Activated CD4-positive, alpha-beta T cell treated with anti-CD3 and anti-CD28 coated beads, Interleukin-2, Interleukin-6, amounts not matched to agents 100 ng/mL and 50 ng/mL, durations not matched to agents 16 hours and 8 hours (primary cell): ENCODE measurements around the gene BASP1.
A peak's percentile ranks its signal among the peaks of the same experiment; 100 is the strongest.
"Not testable (repeated sequence)": the region's sequence is repeated elsewhere in the genome, so short reads cannot be mapped to it uniquely, and the experiment has no call there.

Source experiments
- DNase-seq: peaks from one replicate; pipeline ENCODE4 v3.0.0-alpha.2; 2020

Gene BASP1

DNA sequence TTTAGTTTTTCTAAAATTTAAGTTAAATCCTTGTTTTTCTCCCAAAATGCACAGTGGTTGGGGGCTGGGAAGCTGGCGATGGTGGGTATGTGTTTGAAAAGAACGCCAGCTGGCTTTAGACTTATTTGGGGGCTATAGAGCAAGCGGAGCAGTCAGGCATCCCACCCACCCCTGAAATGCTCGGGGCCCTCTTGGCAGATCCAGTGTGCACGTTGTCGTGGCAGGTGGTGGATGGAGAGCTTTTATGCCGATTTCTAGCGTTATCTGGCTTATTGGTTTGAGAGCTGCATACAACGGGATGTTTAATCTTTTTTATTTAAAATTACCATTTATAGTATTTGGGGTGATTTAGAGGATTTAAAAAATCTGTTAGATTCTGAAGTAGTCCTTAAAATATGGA, 8.1 kb downstream of the BASP1 start:
- DNase-seq, result no peak

DNA sequence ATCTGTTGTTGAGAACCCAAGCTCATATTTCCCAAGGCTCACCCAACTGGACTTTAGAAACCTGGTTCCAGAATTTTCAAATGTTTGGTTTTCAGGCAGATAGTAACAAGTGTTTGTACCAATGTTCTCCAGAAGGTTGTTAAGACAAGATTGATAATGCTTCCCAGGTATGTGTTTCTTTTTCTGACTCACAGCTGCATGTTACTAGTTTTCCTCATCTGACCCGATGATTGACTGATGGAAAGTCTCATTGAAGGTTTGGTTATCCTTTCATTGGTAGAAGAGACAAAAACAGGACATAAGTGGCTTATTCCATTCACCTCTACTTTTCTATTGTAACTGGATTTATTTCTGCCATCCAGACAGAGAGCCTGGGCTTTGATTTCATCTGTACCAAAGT, 10.4 kb downstream of the BASP1 start:
- no peak for DNase-seq

DNA sequence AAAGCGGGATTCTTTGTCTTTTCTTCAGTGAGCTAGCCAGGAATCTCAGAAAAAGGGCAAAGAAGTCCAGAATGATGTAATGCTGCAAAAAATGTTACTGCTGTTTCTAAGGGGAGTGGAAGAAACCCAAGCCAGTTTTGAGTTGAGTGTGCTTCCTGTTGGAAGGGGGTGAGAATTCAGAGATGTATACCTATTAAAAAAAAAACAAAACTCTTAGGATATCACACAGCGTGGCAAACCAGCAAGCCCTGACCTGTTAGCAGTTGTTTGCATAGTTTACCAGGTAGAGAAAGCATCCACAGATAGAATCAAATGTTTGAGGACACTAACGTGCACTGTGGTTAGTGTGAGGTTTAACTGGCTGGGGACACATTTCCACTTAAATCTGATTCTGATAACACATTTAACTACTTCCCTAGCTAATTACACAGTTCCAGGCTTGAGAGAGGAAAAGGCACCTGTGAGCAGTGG, 11.4 kb downstream of the BASP1 start:
- DNase-seq, result peak; percentile 19

DNA sequence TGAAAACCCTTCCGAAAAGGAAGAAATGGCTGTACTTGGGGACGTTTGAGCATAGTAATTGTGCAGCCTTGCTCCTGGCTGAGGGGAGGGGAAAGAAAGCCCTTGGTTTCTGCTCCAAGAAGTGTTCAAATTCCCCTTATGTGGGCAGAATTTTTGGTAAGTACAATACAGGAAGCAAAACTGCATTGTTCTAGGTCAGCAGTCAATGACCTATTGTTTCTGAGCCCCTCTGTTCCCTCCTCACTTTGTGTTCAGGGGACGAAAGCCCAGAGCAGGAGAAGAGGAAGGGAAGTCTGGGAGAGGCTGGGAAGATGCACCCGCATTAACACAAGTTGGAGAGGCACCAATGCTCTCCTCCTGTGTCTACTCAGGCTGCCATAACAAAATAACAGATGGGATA, 11.9 kb downstream of the BASP1 start:
- no peak for DNase-seq

DNA sequence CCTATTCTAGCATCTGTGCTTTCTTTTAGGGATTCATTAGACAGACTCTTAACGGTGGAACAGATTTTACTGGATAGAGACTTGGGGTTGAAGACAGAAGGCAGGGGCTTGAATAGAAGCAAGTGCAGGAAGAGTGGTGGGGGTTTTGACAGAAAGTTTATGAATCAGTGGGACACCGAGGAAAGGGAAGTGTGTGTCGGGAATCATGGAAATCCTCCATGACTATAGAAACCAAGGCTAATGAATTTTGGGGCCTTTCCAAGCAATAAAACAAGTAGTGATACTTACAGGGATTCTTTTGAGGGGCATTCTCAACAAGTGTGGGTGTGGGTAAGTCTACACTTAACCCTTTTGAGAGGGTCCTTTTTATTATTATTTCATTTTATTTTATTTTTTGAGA, 12.8 kb downstream of the BASP1 start:
- no peak for DNase-seq

DNA sequence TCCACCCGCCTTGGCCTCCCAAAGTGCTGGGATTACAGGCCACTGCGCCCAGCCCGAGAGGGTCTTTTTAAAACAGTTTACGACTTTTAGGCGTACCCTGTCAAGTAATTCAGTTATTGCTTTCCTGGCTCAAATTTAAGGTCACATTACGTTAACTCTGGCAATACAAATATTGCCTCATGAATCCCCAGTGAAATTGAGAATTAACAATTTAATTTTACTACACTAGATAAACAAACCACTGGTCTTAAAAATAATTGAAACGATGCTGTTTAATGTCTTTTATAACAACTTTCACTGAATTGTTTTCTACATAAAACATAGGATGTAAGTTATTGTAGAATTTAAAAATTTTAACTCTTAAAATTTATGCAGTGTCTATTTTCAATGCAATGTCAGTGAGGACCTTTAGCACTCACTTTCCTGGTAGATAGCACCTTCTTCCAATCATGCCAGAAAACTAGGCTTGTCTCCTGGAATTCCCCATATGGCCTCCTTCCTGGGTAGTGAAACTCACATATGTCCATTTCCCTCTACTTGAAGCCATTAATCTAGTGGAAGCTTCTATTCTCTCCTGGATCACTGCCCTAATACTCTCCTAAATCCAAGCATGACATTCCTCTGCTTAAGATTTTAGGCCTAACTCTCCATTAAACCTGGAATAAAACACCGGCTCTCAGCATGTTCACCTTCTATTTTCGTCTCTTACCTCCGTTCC, 13.5 kb downstream of the BASP1 start:
- no peak for DNase-seq

DNA sequence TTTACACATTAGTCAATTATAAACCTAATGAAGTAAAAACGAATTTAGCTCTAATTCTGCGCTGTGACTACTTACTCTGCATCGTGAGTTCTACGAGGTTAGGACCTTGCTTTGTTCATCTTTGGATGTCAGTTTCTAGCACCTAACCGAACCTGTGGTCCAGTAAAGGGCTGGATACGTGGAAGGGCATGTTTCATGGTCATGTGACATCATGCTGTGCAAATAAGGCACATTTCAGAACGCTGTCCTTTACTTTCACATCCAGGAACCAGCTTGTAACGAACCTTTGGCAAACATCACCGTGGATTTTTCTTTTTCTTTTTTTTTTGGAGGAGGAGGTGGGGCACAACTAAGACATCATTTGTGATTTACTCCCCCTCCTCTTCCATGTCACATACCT, 15.0 kb downstream of the BASP1 start:
- DNase-seq, result no peak

DNA sequence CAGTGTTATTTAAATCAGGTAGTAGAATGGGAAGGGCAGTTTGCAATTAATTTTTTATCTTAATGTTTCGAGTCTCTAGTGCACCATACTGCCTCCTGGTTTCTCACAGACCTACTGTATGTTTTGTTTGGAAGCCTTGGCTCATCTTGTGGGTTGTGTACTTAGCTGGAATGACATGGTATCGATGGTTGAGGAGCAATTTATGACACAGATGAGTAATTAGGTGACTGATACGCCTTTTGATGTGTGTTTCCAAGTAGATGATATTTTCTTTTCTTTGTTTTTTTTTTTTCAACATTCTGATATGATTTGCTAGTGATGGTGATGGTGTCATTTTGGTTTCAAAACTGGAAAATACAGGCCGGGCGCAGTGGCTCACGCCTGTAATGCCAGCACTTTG, 16.1 kb downstream of the BASP1 start:
- DNase-seq, result no peak

DNA sequence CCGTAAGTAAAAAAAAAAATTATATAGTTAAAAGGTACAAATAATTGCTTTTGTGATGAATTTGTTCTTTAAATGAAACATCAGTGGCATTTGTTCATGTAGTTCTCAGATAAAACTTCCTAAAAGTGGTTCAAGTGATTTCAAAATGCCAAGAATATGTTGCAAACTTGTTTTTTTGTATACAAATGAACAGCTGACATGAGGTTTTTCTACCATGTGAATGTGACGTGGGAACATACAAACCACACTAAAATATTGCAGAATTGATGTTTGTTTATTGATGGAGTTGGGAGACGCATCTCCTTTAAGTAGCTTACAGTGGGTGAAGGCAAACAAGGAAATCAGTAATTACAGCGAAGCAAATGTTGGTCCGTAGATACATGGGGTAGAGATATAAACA, 16.9 kb downstream of the BASP1 start:
- no peak for DNase-seq

DNA sequence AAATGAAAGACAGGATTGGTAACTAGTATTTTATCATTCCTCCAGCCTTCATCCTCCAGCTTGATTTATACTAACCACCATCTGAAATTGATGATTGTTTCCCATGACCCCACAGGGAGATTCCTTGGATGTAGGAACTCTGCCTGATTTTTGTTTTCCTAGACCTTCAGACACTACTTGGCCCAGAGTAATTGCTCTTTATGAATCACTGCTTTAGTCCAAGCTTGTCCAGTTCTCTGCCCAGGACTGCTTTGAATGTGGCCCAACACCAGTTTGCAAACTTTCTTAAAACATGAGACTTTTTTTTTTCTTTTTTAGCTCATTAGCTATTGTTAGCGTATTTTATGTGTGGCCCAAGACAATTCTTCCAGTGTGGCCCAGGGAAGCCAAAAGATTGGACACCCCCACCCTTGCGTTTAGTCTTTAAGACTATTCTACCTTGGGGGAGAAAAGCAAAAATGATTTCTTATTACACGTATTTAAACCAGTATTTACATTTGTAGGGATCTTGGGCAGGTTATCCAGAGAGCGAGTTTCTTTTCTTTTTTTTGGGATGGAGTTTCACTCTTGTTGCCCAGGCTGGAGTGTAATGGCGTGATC, 18.4 kb downstream of the BASP1 start:
- DNase-seq, result no peak

DNA sequence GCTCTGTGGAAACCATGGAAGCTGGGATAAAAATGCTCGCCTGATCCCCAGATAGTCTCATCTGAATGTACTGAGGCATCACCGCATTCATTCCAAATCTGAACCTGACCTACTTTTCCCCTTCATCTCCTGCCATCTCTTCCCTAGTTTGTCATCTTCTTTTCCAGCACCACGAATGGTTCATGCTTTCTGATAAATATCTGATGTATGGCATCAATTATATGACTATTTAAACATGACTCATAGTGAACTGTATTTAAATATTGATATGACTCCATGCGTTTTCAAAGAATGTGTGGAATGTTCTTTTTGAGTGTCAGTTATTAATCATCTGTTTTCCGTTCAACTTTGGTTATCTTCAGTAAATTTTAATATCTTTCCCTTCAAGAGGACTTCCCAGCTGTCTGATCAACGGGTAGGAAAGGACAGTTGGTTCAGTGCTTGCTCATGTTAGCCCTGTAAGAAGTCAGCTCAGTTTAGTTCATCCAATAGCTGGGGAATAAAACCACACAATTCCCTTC, 21.1 kb downstream of the BASP1 start:
- DNase-seq, result no peak

DNA sequence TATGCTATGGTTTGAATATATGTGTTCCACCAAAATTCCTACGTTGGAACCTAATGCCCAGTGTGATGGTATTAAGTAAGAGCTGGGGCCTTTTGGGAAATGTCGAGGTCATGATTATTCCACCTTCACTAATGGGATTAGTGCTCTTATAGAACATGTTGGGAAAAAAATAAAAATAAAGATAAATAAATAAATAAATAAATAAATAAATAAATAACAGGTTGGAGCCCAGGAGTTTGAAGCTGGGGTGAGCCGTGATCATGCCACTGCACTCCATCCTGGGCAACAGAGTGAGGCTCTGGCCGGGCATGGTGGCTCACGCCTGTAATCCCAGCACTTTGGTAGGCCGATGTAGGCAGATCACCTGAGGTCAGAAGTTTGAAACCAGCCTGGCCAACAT, 22.5 kb downstream of the BASP1 start:
- DNase-seq, result no peak

DNA sequence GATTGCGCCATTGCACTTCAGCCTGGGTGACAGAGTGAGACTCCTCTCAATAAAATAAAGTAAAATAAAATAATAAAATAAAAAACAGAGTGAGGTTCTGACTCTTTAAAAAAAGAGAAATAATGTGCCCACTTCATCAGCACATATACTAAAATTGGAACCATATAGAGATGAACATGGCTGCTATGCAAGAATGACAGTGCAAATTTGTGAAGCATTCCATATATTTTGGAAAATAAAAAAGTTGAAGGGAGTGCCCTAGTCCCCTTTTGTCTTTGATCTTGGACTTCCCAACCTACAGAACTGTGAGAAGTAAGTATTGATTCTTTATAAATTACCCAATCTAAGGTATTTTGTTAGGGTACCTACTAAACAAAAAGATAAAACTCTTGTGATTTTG, 23.1 kb downstream of the BASP1 start:
- no peak for DNase-seq

DNA sequence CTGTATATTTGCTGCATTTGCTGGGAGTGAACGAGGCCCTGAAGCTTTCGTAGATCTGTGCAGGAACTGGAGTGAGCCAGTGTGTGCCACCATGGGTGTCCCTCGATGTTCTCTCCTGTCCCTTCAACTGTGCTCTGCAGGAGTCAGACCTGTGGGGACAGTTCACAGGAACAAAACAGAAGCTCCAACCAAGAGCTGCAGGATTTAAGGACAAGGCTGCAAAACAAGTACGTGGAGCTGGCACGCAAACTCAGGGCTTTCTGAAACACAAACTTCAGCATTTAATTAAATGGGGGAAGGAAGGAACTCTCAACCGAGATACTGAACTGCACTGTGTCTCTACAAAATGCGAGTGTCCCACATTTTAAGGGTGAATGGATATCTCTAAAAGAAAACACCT, 24.2 kb downstream of the BASP1 start:
- no peak for DNase-seq

DNA sequence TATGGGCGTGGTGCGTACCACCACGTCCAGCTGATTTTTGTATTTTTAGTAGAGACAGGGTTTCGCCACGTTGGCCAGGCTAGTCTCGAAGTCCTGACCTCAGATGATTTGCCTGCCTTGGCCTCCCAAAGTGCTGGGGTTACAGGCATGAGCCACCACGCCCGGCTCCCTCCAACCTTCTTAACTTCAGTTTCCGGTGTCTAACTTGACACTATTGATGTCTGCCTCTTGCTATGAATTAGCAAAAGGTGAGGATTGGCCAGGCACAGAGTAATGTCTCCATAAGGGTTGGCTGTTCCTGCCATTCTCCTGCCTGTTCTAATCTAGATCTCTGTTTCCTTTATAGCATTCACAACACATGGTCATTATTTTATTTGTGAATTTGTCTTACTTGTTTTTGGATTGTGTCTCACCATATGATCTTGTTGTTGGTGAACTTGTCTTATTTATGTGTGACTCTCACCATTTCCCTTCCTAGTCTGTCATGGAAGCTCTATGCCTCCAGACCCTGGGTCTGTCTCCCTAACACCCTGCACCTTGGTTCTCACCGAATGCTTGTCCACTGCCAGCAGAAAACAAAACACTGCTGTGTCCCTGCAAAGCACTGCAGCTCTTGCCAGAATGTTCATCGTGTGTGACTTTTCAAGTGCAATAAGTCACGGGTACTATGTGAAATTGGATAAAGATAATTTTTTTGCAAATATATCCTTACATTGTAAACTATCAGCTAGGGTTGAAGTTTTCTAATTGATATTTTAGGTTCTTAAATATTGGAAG, 26.0 kb downstream of the BASP1 start:
- DNase-seq, result no peak

DNA sequence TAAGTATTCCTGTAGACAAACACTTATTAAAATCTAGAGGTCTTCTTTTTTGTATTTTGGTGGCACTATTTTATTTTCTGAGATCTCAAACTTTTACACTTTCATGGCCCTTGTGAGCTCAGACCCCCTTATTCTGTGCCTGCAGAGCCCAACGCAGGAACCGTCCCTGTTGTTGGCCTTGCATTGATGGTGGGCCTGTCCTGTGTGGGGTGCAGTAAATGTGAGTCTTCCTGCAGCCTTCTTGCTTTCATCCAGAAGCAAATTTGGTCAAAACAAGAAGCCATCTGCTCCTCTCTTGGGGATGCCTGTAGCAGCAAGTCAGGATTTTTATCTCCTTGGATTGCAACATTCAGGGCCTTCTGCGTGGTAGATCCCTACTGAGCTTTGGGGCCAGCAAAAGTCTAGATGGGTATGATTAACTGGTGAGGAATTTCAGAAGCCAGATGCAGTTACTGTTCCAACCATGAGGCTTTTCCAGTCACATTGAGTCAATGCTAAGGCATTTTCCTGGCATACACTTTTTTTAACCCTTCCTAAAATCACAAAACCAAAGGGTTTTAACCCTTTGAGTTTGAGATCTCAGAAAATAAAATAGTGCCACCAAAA, 31.7 kb downstream of the BASP1 start:
- no peak for DNase-seq

DNA sequence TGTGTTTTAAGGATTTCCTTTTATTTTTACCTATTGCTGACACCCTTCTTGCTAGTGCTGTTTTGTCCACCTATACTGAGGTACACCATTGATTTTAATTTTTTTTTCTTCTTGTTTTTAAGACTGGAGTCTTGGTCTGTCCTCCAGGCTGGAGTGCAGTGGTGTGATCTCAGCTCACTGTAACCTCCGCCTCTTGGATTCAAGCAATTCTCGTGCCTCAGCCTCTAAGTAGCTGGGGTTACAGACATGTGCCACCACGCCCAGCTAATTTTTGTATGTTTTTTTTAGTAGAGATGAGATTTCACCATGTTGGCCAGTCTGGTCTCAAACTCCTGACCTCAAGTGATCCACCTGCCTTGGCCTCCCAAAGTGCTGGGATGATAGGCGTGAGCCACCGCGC, 32.4 kb downstream of the BASP1 start:
- DNase-seq, result not testable (repeated sequence)

DNA sequence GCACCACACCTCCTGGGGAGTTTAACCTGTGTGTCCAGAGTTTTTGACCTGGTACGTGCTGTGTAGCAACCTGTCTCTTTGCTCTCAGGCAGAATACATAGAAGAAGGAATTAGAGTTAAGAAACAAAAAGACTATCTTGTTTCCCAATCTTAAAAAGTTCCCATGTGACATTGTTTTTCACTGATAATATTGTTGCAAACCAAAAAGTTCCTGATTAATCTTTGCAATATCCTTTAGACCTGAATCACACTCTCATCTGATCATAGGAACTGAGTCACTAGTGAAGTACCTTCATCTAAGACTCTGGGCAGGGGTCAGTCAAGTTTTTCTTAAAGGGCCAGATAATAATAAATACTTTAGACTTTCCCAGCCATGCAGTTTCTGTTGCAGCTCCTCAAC, 35.1 kb downstream of the BASP1 start:
- no peak for DNase-seq

DNA sequence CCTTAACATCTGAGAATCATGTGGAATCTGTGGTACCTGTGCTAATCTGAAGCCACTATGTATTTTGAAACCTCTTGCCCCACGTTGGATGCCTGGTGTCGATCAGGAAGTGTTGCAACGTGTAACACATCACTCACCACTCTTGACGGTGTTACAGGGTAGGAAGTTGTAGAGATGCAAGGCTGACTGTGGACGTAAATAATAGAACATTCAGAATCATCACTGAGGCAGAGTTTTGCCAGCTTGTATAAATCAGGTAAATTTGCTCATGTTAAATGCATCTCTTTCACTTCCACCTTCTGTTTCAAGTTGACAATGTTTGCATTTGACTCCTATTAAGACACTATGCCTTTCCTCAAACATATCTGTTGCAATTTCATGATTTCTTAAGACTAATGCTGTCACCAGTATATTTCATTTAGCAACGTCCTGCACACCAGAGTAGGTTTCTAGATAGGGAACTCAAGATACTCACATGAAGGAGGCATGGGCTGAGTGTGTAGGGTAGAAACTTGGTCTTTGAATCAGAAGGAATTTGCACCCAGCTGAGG, 38.1 kb downstream of the BASP1 start:
- DNase-seq, result no peak

DNA sequence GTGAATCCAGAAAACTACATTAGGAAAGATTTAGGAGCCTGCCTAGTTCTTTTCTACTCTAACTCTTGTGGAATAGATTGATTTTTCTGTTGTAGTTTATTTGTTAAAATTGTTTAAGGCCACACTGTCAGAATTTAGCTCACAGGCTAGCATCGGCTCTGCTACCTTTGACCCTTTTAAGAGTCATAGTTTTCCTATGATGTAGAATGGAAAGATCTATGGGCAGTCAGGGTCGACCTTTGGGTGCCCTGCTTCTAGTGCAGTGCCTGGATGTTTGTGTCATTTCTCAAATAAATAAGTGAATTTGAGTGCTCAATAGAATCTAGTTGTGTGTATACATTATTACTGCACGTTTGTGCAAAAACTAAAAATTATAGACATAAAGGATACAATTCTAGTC, 38.7 kb downstream of the BASP1 start:
- no peak for DNase-seq

DNA sequence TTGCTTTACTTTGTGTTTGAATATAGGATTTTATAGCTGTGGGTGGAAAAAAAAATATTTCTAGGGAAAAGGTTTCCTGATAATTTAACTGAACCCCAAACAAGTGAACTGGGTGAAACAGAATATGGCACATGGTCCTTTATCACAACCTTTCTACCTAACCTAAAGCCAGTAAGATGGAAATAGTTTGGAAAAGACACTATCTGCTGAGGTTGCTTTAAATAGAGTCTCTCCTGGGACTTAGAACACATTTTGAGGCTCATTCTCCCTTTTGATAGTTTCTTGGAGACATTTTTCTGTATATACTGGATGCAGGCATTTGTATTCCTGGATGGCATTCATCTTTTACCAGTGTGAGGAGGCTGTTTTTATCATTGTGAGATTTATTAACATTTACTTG, 39.4 kb downstream of the BASP1 start:
- no peak for DNase-seq

DNA sequence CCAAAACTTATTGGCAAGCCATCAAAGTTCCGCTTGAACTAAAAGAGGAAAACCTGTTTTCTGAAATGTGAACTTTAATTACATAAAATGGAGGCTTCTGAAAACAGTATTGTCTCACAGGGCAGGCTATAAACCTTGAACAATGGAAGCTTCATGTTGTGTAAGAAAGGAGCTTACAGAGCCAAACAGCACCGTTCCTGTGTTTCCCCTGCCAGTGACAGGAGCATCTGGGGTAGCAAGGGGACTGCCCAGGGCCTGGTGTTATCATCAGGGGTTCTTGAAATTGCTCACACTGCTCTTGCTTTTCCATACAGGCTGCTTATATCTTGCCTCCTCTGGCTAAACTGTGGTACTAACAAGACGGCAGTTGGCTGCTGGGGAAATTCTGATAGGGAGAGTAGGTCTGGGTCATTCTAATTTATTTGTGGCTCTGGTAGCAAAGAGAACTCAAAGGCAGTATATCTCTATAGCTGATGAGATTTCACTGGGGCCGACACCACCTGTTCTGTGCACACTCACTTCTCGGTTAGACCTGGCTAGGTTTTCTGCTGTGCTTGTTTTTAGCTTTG, 40.4 kb downstream of the BASP1 start:
- DNase-seq, result no peak

DNA sequence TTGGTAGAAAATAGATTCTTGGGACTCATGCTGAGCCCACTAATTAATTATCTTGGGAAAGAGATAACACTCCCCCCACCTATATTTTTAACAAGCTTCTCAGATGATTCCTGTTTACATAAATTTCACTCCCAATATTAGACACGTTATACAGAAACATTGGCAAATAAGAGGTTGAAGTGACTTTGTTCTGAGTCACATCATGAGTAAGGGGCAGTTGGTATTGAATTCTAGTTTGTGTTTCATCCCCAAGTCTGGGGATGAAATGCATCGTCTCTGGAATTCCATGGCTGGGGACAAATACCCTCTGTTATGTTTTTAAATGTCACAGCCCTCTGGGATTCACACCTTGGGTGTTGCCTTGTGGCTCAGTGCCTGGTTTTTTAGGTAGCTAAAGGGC, 41.0 kb downstream of the BASP1 start:
- DNase-seq, result no peak
